Activated B cell treated with CpG ODN at 0.5 μM for 24 hours (primary cell): Measurements from ENCODE around the gene BEND2. TPM values are rescaled to one million over a fixed set of nuclear protein-coding genes. Genes with fewer than 3 reads are reported as not detected.

Experiments
- ATAC-seq: fragments of 200-7000 bp; cut with Tn5 transposase; one replicate; pipeline ENCODE4 v1.10.0; 2021; ENCODE audit warnings: low read depth, mild to moderate bottlenecking, moderate library complexity
- CTCF ChIA-PET: fragments of 350-600 bp; sonication (Branson Sonifier 250); formaldehyde crosslinking; loops from one replicate; lab custom pipeline; 2021; ENCODE audit warnings: antibody characterized with exemption; lab: Charles Lee
- POLR2A ChIA-PET: fragments of 350-600 bp; sonication (Branson Sonifier 250); formaldehyde crosslinking; loops from one replicate; lab custom pipeline; 2021; ENCODE audit warnings: antibody characterized with exemption; lab: Charles Lee
- DNase-seq: peaks from one replicate; pipeline ENCODE4 v3.0.0; 2022
- H3K27ac Mint-ChIP-seq: one replicate; pipeline ENCODE4 v1.8.0; 2020; ENCODE audit warnings: mixed read lengths
- H3K27me3 Mint-ChIP-seq: one replicate; pipeline ENCODE4 v1.8.0; 2021; ENCODE audit warnings: mixed read lengths
- H3K36me3 Mint-ChIP-seq: one replicate; pipeline ENCODE4 v1.8.0; 2021; ENCODE audit warnings: low read depth, mixed read lengths
- H3K4me1 Mint-ChIP-seq: one replicate; pipeline ENCODE4 v1.8.0; 2021; ENCODE audit warnings: mixed read lengths
- H3K4me3 Mint-ChIP-seq: one replicate; pipeline ENCODE4 v1.8.0; 2020; ENCODE audit warnings: mild to moderate bottlenecking, mixed read lengths
- H3K9me3 Mint-ChIP-seq: one replicate; pipeline ENCODE4 v1.8.0; 2020; ENCODE audit warnings: mixed read lengths
- intact Hi-C: fragments of 100-400 bp; cut with micrococcal nuclease; formaldehyde crosslinking; loops from one replicate; pipeline ENCODE4 v1.15.1; 2024
- total RNA-seq: library from RNA; stranded (reverse); gene quantifications from 2 replicates; pipeline ENCODE4 v1.2.3, GENCODE V29; 2022
- TF ChIP-seq, protein P1 (sequence below): fragments of 200-600 bp; IDR thresholded peaks from one replicate; pipeline ENCODE4 v1.8.0; 2022; ENCODE audit warnings: antibody characterized with exemption, mild to moderate bottlenecking

Gene BEND2
- total RNA-seq, 1 donor from 2014 or later = not detected

DNA sequence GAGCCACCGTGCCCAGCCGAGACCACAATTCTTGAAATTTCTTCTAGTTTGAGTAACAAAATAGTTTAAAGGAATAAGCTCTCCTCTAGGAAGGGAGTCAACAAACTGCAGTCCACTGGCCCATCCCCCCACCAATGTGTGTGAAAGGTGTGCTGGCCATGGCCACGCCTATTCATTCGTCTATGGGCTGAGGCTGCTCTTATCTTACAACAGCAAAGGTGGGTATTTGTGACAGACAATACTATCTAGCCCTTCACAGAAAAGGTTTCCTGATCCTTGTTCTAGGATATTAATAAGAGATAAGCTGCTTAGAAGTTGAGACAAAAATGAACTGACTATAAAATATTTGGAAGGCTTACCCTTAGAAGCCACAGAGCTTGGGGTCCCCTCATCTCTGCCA, 41.2 kb downstream of the BEND2 start:
- H3K27ac Mint-ChIP-seq = no peak overlapping the region
- ATAC-seq (no peak), DNase-seq (no peak)
- H3K27me3 Mint-ChIP-seq = no peaks in the 10 kb centered on the region
- H3K36me3 Mint-ChIP-seq = no peaks in the 10 kb centered on the region
- no peaks in the 10 kb centered on the region for H3K9me3 Mint-ChIP-seq
- intact Hi-C loops = no loop called here
- TF ChIP-seq, protein P1, sequence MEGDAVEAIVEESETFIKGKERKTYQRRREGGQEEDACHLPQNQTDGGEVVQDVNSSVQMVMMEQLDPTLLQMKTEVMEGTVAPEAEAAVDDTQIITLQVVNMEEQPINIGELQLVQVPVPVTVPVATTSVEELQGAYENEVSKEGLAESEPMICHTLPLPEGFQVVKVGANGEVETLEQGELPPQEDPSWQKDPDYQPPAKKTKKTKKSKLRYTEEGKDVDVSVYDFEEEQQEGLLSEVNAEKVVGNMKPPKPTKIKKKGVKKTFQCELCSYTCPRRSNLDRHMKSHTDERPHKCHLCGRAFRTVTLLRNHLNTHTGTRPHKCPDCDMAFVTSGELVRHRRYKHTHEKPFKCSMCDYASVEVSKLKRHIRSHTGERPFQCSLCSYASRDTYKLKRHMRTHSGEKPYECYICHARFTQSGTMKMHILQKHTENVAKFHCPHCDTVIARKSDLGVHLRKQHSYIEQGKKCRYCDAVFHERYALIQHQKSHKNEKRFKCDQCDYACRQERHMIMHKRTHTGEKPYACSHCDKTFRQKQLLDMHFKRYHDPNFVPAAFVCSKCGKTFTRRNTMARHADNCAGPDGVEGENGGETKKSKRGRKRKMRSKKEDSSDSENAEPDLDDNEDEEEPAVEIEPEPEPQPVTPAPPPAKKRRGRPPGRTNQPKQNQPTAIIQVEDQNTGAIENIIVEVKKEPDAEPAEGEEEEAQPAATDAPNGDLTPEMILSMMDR = no peak
- ChIA-PET POLR2A (no interaction called here), CTCF (no interaction called here)
- no peak overlapping the region for H3K4me3 Mint-ChIP-seq
- no peaks in the 10 kb centered on the region for H3K4me1 Mint-ChIP-seq

DNA sequence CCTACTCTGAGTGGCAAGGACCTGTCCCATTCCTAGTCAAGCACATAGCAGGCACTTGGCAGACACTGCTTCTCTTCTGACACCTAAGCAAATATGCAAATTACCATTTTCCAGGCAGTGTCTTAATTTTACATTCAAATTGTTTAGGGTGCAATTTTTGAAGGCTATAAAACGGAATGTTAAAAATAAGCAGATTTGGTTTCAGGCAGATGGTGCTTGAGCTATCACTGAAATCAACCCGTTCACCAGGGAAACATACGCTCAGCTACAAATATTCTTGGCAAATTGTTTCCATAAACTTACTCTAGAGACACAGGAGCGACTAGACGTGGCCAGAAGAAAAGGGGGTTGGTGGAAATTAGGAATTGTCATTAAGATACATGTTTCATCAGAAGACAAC, 45.7 kb downstream of the BEND2 start:
- no peaks in the 10 kb centered on the region for H3K9me3 Mint-ChIP-seq
- DNase-seq (no peak), ATAC-seq (no peak)
- CTCF ChIA-PET = no interaction called here
- POLR2A ChIA-PET = no interaction called here
- H3K27ac Mint-ChIP-seq = no peak overlapping the region
- no peaks in the 10 kb centered on the region for H3K27me3 Mint-ChIP-seq
- TF ChIP-seq, protein P1 = no peak
- intact Hi-C loops = no loop called here
- no peaks in the 10 kb centered on the region for H3K36me3 Mint-ChIP-seq
- H3K4me3 Mint-ChIP-seq = no peak overlapping the region
- H3K4me1 Mint-ChIP-seq = no peaks in the 10 kb centered on the region

DNA sequence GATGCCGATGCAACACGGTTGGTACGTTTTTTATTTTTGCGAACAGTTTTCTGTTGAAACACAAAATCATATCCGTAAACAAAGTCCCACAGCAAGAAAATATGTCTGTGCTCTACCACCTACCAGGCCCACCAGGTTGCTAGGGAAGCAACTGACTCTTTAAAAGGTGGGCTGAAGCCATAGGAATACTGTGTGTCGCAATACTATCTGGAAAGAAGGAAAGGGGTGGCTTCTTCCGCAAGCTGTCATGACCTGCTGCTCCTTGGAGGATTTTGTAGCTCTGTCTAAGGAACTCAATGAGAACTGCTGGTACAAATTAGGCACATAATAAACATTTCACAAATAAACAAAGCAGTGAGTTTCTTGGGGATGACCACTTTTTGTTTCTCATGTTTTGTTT, 46.5 kb downstream of the BEND2 start:
- ChIA-PET CTCF (no interaction called here), POLR2A (no interaction called here)
- intact Hi-C loops = no loop called here
- ATAC-seq (no peak), DNase-seq (no peak)
- TF ChIP-seq, protein P1 = no peak
- Mint-ChIP-seq H3K36me3 (no peaks in the 10 kb centered on the region), H3K27me3 (no peaks in the 10 kb centered on the region), H3K4me3 (no peak overlapping the region), H3K27ac (no peak overlapping the region), H3K4me1 (no peaks in the 10 kb centered on the region), H3K9me3 (no peaks in the 10 kb centered on the region)

DNA sequence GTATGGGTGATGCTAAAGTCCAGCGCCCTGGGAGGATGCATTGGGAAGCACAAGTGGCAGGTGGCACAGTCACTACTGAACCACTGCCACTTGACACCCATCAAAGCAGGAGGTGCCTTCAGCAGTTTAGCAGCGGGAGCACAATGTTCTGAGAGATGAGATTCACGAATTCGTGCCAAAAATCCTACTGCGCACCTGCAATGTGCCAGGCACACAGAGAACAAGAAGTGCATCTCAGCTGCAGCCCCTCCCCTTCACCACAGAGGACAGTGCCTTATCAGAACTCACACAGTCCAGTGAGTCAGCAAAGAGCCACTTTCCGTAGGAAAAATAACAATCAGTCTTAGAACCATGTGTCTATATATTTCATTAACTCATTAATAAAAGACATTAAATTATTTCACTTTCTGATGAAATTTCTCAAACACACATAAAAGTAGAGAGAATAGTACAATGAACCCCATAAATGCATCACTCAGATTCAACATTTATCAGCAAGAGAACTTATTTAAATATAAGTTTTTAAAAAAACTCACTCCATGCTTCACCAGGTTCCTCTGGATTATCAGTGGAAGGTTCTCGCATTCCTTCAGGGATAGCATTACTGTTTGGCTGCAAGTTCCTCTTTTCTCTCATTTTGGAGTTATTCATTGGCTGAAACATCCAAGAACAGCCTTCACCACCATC, 47.0 kb downstream of the BEND2 start:
- CTCF ChIA-PET = no interaction called here
- intact Hi-C loops = no loop called here
- Mint-ChIP-seq H3K27ac (no peak overlapping the region), H3K9me3 (no peaks in the 10 kb centered on the region), H3K4me1 (no peaks in the 10 kb centered on the region), H3K36me3 (no peaks in the 10 kb centered on the region), H3K27me3 (no peaks in the 10 kb centered on the region), H3K4me3 (no peak overlapping the region)
- TF ChIP-seq, protein P1 = no peak
- ATAC-seq = no peak
- POLR2A ChIA-PET = no interaction called here
- no peak for DNase-seq

DNA sequence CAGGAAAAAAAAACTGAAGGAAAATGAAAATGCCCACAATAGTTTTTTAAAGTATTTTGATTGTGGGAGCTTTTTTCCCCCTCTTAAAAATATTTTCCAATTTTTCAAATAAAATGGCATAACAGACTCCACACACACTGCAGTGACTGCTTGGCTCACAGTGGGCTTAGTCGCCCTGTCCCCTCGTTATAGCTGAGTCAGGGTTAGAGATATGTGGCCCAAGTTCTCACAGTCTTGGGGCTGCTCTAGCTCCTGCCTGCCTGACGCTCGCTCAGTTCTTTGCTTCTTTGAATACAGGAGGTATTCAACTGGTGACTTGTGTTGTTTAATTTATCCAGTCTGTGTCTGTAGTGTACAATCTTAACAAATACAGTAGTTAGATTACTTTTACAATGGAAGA, 47.7 kb downstream of the BEND2 start:
- Mint-ChIP-seq H3K9me3 (no peaks in the 10 kb centered on the region), H3K27me3 (no peaks in the 10 kb centered on the region), H3K4me3 (no peak overlapping the region), H3K36me3 (no peaks in the 10 kb centered on the region), H3K4me1 (no peaks in the 10 kb centered on the region), H3K27ac (no peak overlapping the region)
- TF ChIP-seq, protein P1 = no peak
- ChIA-PET CTCF (no interaction called here), POLR2A (no interaction called here)
- ATAC-seq = no peak
- intact Hi-C loops = no loop called here
- DNase-seq = no peak
